HepG2 (cell line): ENCODE results near the gene XRCC3. TPM values are rescaled to one million over a fixed set of nuclear protein-coding genes. Genes with fewer than 3 reads are reported as not detected.
A peak's percentile ranks its signal among the peaks of the same experiment; 100 is the strongest.

Experiments
- ATAC-seq: fragments of 200-7000 bp; cut with Tn5 transposase; 3 replicates; pipeline ENCODE4 v1.9.1; 2020; ENCODE audit warnings: mild to moderate bottlenecking, moderate library complexity
- BruUV-seq: library from RNA; stranded (reverse); fragments of 400-500 nt; replicated peaks from 2 replicates; lab custom pipeline; 2021; lab: Mats Ljungman, UMichigan
- CTCF ChIA-PET: fragments of 300-600 bp; formaldehyde crosslinking; extraction: SDS; loops from one replicate; lab custom pipeline; 2021; ENCODE audit warnings: low total read pairs, inconsistent platforms, low intra/inter-chr PET ratio; lab: Yijun Ruan, JAX
- POLR2A ChIA-PET: fragments of 350-600 bp; sonication (Branson Sonifier 250); formaldehyde crosslinking; loops from one replicate; lab custom pipeline; 2020; ENCODE audit warnings: antibody characterized with exemption, inconsistent platforms; lab: Yijun Ruan, JAX
- DNase-seq: peaks from one replicate; pipeline ENCODE4 v3.0.0-alpha.2; 2015; ENCODE audit warnings: low spot score
- FAIRE-seq: peaks from 3 replicates; lab custom pipeline; 2011; peaks lifted over from hg19 to GRCh38; lab: Jason Lieb, UNC
- H2AFZ ChIP-seq: one replicate; pipeline ENCODE4 v1.6.1; 2011; ENCODE audit warnings: low read length, inconsistent platforms
- H3K27ac ChIP-seq: fragments of 300-600 bp; 3 replicates; pipeline ENCODE4 v1.8.0; 2011; ENCODE audit warnings: mixed run types, mild to moderate bottlenecking, mixed read lengths, low read length, inconsistent platforms; ENCODE audit not compliant: insufficient read depth; ENCODE audit errors: extremely low read length
- H3K27me3 ChIP-seq, 2 experiments: fragments of 200-600 bp in 1 of 2; 2 replicates in 1 of 2; 3 replicates in 1 of 2; pipeline versions ENCODE4 v1.6.0 to v1.8.0; 2011; ENCODE audit warnings: low read length in 2 of 2, mild to moderate bottlenecking in 2 of 2, moderate library complexity in 2 of 2, inconsistent platforms in 1 of 2; ENCODE audit not compliant: insufficient read depth in 2 of 2, control insufficient read depth in 1 of 2
- H3K36me3 ChIP-seq, 2 experiments: fragments of 200-600 bp in 1 of 2; replicated peaks in 1 of 2; 2 replicates in 1 of 2; 3 replicates in 1 of 2; pipeline versions ENCODE4 v1.5.1 to v1.8.0; 2011; ENCODE audit warnings: low read length in 2 of 2, inconsistent platforms in 1 of 2; ENCODE audit not compliant: insufficient read depth in 2 of 2, control insufficient read depth in 1 of 2
- H3K4me1 ChIP-seq: 2 replicates; pipeline ENCODE4 v1.5.1; 2012; ENCODE audit warnings: low read length, inconsistent platforms; ENCODE audit not compliant: insufficient read depth
- H3K4me2 ChIP-seq: 2 replicates; pipeline ENCODE4 v1.6.0; 2011; ENCODE audit warnings: low read depth, low read length, inconsistent platforms
- H3K4me3 ChIP-seq, 3 experiments: fragments of 200-600 bp in 1 of 3; sonication (generic), shearing (Covaris generic) in 1 of 3; replicated peaks in 1 of 3; 2 replicates each; pipeline ENCODE4 v1.5.1; 2011 to 2016; ENCODE audit warnings: low read length in 3 of 3, inconsistent platforms in 2 of 3, low read depth in 2 of 3, mild to moderate bottlenecking in 2 of 3, control low read depth in 1 of 3, mixed read lengths in 1 of 3; ENCODE audit not compliant: insufficient read depth in 1 of 3
- H3K79me2 ChIP-seq: one replicate; pipeline ENCODE4 v1.6.1; 2011; ENCODE audit warnings: low read length, inconsistent platforms; ENCODE audit not compliant: insufficient read depth
- H3K9ac ChIP-seq: 2 replicates; pipeline ENCODE4 v1.6.0; 2011; ENCODE audit warnings: mild to moderate bottlenecking, low read depth, low read length, inconsistent platforms; ENCODE audit not compliant: insufficient read depth
- H3K9me3 ChIP-seq: 2 replicates; pipeline ENCODE4 v1.5.1; 2012; ENCODE audit warnings: mild to moderate bottlenecking, low read length
- H4K20me1 ChIP-seq: 2 replicates; pipeline ENCODE4 v1.6.0; 2011; ENCODE audit warnings: inconsistent platforms, mild to moderate bottlenecking, low read length, moderate library complexity; ENCODE audit not compliant: insufficient read depth
- AGO2 ChIP-seq: fragments of 200-400 bp; formaldehyde crosslinking; optimal IDR thresholded peaks from 2 replicates; pipeline ENCODE3; 2017; ENCODE audit warnings: mild to moderate bottlenecking, low read depth, low read length, moderate library complexity
- GATA4 ChIP-seq: sonication (generic); IDR thresholded peaks from 2 replicates; pipeline ENCODE4 v1.6.1; 2016; ENCODE audit warnings: antibody characterized with exemption, low read depth, borderline replicate concordance
- GMEB1 ChIP-seq: sonication (generic); formaldehyde crosslinking; IDR thresholded peaks from 2 replicates; pipeline ENCODE4 v1.5.1; 2020; ENCODE audit warnings: missing genetic modification reagents, mild to moderate bottlenecking, borderline replicate concordance
- THAP8 ChIP-seq: sonication (generic); formaldehyde crosslinking; IDR thresholded peaks from 2 replicates; pipeline ENCODE4 v1.5.1; 2020; ENCODE audit warnings: missing genetic modification reagents, mild to moderate bottlenecking, borderline replicate concordance
- WGBS: methylation state at CpG from one replicate; pipeline ENCODE4 v1.1.6; 2017; ENCODE audit warnings: low lambda C conversion rate; 5-methylcytosine and 5-hydroxymethylcytosine counted together
- in situ Hi-C: cut with HindIII; loops from 2 replicates; pipeline ENCODE4 v1.10.0; 2017; ENCODE audit warnings: low pct_unique_long_range_greater_than_20kb; ENCODE audit not compliant: extremely low pct_ligation_motif_present
- intact Hi-C: fragments of 100-400 bp; cut with micrococcal nuclease; formaldehyde crosslinking; loops from one replicate; pipeline ENCODE4 v1.10.0; 2022; ENCODE audit not compliant: unreplicated experiment
- polyA plus RNA-seq, 8 experiments: library from polyadenylated mRNA; depleted of rRNA in 3 of 8; stranded (reverse) in 7 of 8; unstranded in 1 of 8; fragments of >200 nt; fragmentation: Illumina TruSeq in 4 of 8; extraction: Trizol in 4 of 8; gene quantifications; 2 replicates each; pipeline versions ENCODE4 v1.2.1 to v1.2.3, GENCODE V29; 2011 to 2016; ENCODE audit warnings: low read depth in 4 of 8, missing spikeins in 1 of 8, mixed read lengths in 1 of 8; ENCODE audit not compliant: insufficient read depth in 1 of 8
- total RNA-seq, 5 experiments: library from RNA; depleted of rRNA; stranded (reverse); fragments of >200 nt; fragmentation: Illumina TruSeq; extraction: Trizol; gene quantifications; 2 replicates each; pipeline ENCODE4 v1.2.3, GENCODE V29; 2016; ENCODE audit warnings: low read depth in 1 of 5

The XRCC3 gene
- total and polyA plus RNA-seq, 2 of the 13 experiments (the other 11 are each of a cell fraction or from before 2014, with no cell fraction given): 5.4 to 25.8 TPM

- Histone ChIP-seq H4K20me1 (no peaks in the 10 kb centered on the region), H3K27ac (no peak overlapping the region), H3K4me1 (peaks cover 11% of the 10 kb centered on the region), H3K79me2 (no peaks in the 10 kb centered on the region), H3K9ac (no peak overlapping the region), H3K4me2 (no peak overlapping the region), H2AFZ (no peak overlapping the region), H3K27me3 (no peaks in the 10 kb centered on the region), H3K4me3 (no peak overlapping the region), H3K36me3 (peaks cover 8 to 39% of the 10 kb centered on the region in 2 experiments; a peak in 3 of 5 replicates), H3K9me3 (no peaks in the 10 kb centered on the region)
- in situ Hi-C loops: no loop called here
- ATAC-seq: no peak
- POLR2A ChIA-PET: no interaction called here
- intact Hi-C loops: no loop called here
- CTCF ChIA-PET: no interaction called here
- no TSS peak for BruUV-seq
- no peak for FAIRE-seq
- DNase-seq: no peak
- TF ChIP-seq AGO2 (peak; percentile 64), GMEB1 (CRISPR knock-in tag) (no peak)
- WGBS: 96% methylated on average over 15 of the region's 29 CpGs
These were observed 12.5 kb downstream of the XRCC3 start for GRCh38 chr14:103702497-103703432.

- Histone ChIP-seq H3K9ac (no peak overlapping the region), H4K20me1 (no peaks in the 10 kb centered on the region), H3K27ac (no peak overlapping the region), H3K4me1 (peaks cover 11% of the 10 kb centered on the region), H3K9me3 (no peaks in the 10 kb centered on the region), H3K4me3 (no peak overlapping the region), H3K36me3 (peaks cover 11 to 39% of the 10 kb centered on the region in 2 experiments; a peak in 4 of 5 replicates), H3K4me2 (no peak overlapping the region), H2AFZ (no peak overlapping the region), H3K27me3 (no peaks in the 10 kb centered on the region), H3K79me2 (no peaks in the 10 kb centered on the region)
- ATAC-seq (no peak), DNase-seq (no peak), FAIRE-seq (no peak)
- WGBS: 85% methylated on average over 2 of the region's 5 CpGs
- in situ Hi-C loops (no loop called here), intact Hi-C loops (no loop called here)
- ChIA-PET POLR2A (no interaction called here), CTCF (no interaction called here)
- BruUV-seq: no TSS peak
- TF ChIP-seq AGO2 (peak; percentile 72), THAP8 (CRISPR knock-in tag) (no peak), GATA4 (no peak)
These were observed 13.2 kb downstream of the XRCC3 start for GRCh38 chr14:103702095-103702494.
